HL-60 (cell line): ENCODE data around the gene INTS11.

Experiments
- DNase-seq, 2 experiments: peaks; one replicate each; pipeline ENCODE4 v3.0.0-alpha.2; 2010 to 2020; ENCODE audit warnings: low read depth in 1 of 2, low spot score in 1 of 2
- H3K27ac ChIP-seq: fragments of 250-450 bp; sonication (Bioruptor Pico); replicated peaks from 2 replicates; pipeline ENCODE4 v1.5.1; 2020; ENCODE audit warnings: mild to moderate bottlenecking, moderate library complexity
- H3K27me3 ChIP-seq: fragments of 250-450 bp; sonication (Bioruptor Pico); 2 replicates; pipeline ENCODE4 v1.5.1; 2021; ENCODE audit warnings: mild to moderate bottlenecking, moderate library complexity; ENCODE audit not compliant: insufficient read depth, poor library complexity, severe bottlenecking
- H3K4me3 ChIP-seq: replicated peaks from 2 replicates; pipeline ENCODE4 v1.5.1; 2011; ENCODE audit warnings: mild to moderate bottlenecking, control low read depth, low read length; ENCODE audit not compliant: insufficient read depth
- CTCF ChIP-seq: IDR thresholded peaks from one replicate; pipeline ENCODE4 v1.5.1; 2011; ENCODE audit warnings: low read length, control low read depth, inconsistent platforms; ENCODE audit not compliant: insufficient read depth
- GABPA ChIP-seq: IDR thresholded peaks from 2 replicates; pipeline ENCODE4 v1.6.1; 2012; ENCODE audit warnings: low read depth
- POLR2AphosphoS5 ChIP-seq: IDR thresholded peaks from 2 replicates; pipeline ENCODE4 v1.6.1; 2012; ENCODE audit warnings: low read depth
- REST ChIP-seq: IDR thresholded peaks from 2 replicates; pipeline ENCODE4 v1.6.1; 2012; ENCODE audit warnings: low read depth; ENCODE audit not compliant: insufficient replicate concordance
- SPI1 ChIP-seq: IDR thresholded peaks from 2 replicates; pipeline ENCODE4 v1.6.1; 2012; ENCODE audit warnings: low read depth, mild to moderate bottlenecking, borderline replicate concordance

Gene INTS11

GRCh38 chr1:1287288-1288110 is 37.0 kb downstream of the INTS11 start:
- Histone ChIP-seq H3K27ac (no peak overlapping the region), H3K27me3 (no peaks in the 10 kb centered on the region), H3K4me3 (no peak overlapping the region)
- no peak for TF ChIP-seq POLR2AphosphoS5
- no peak for TF ChIP-seq REST
- no peak for TF ChIP-seq GABPA
- no peak for TF ChIP-seq SPI1
- TF ChIP-seq CTCF: no peak
- DNase-seq: no peak

- H3K27ac ChIP-seq: no peak overlapping the region
- no peaks in the 10 kb centered on the region for H3K27me3 ChIP-seq
- TF ChIP-seq POLR2AphosphoS5 (no peak), SPI1 (no peak), REST (no peak), CTCF (no peak), GABPA (no peak)
- no peak overlapping the region for H3K4me3 ChIP-seq
- no peak for DNase-seq
Measured at GRCh38 chr1:1286313-1287261, 37.9 kb downstream of the INTS11 start.

GRCh38 chr1:1285611-1286311 is 38.7 kb downstream of the INTS11 start:
- Histone ChIP-seq H3K4me3 (no peak overlapping the region), H3K27me3 (no peaks in the 10 kb centered on the region), H3K27ac (no peak overlapping the region)
- DNase-seq: no peak
- no peak for TF ChIP-seq GABPA
- TF ChIP-seq SPI1: no peak
- no peak for TF ChIP-seq REST
- TF ChIP-seq POLR2AphosphoS5: no peak
- TF ChIP-seq CTCF: no peak
